H9 (cell line): ENCODE measurements around the gene COMT. TPM values are rescaled to one million over a fixed set of nuclear protein-coding genes. Genes with fewer than 3 reads are reported as not detected.
A peak's percentile ranks its signal among the peaks of the same experiment; 100 is the strongest.

Experiments
- DNase-seq: peaks from one replicate; pipeline ENCODE4 v3.0.0-alpha.2; 2017
- H2AFZ ChIP-seq: one replicate; pipeline ENCODE4 v1.6.1; 2013; ENCODE audit warnings: mild to moderate bottlenecking, low read length, control low read depth, moderate library complexity
- H2AK5ac ChIP-seq: 2 replicates; pipeline ENCODE4 v1.6.1; 2013; ENCODE audit warnings: low read length, control low read depth, mixed read lengths; ENCODE audit not compliant: insufficient read length
- H2BK120ac ChIP-seq: one replicate; pipeline ENCODE4 v1.6.1; 2013; ENCODE audit warnings: low read depth, mild to moderate bottlenecking, low read length, control low read depth, inconsistent platforms; ENCODE audit not compliant: poor library complexity, severe bottlenecking
- H2BK12ac ChIP-seq: 2 replicates; pipeline ENCODE4 v1.6.1; 2013; ENCODE audit warnings: low read length, control low read depth, mixed read lengths, low read depth; ENCODE audit not compliant: insufficient read length
- H2BK15ac ChIP-seq: 2 replicates; pipeline ENCODE4 v1.6.1; 2013; ENCODE audit warnings: low read depth, low read length, control low read depth
- H2BK20ac ChIP-seq: one replicate; pipeline ENCODE4 v1.6.1; 2013; ENCODE audit warnings: low read depth, mild to moderate bottlenecking, low read length, control low read depth, inconsistent platforms; ENCODE audit not compliant: poor library complexity, severe bottlenecking
- H2BK5ac ChIP-seq: 2 replicates; pipeline ENCODE4 v1.6.1; 2013; ENCODE audit warnings: low read length, control low read depth, mixed read lengths; ENCODE audit not compliant: insufficient read length
- H3K14ac ChIP-seq: 2 replicates; pipeline ENCODE4 v1.6.1; 2013; ENCODE audit warnings: low read length, control low read depth; ENCODE audit not compliant: insufficient read depth
- H3K18ac ChIP-seq: 2 replicates; pipeline ENCODE4 v1.6.1; 2013; ENCODE audit warnings: low read depth, mild to moderate bottlenecking, mixed read lengths, low read length, control low read depth; ENCODE audit not compliant: insufficient read length
- H3K23ac ChIP-seq: 2 replicates; pipeline ENCODE4 v1.6.1; 2013; ENCODE audit warnings: low read length, control low read depth, mixed read lengths, low read depth; ENCODE audit not compliant: insufficient read length
- H3K23me2 ChIP-seq: 2 replicates; pipeline ENCODE4 v1.6.1; 2013; ENCODE audit warnings: low read depth, mild to moderate bottlenecking, mixed read lengths, low read length, control low read depth; ENCODE audit not compliant: insufficient read length, poor library complexity, severe bottlenecking
- H3K27ac ChIP-seq: 2 replicates; pipeline ENCODE4 v1.5.1; 2013; ENCODE audit warnings: low read length, control low read depth, mixed read lengths, low read depth; ENCODE audit not compliant: insufficient read length
- H3K27me3 ChIP-seq: 2 replicates; pipeline ENCODE4 v1.6.1; 2013; ENCODE audit warnings: low read length, control low read depth, inconsistent platforms; ENCODE audit not compliant: insufficient read depth
- H3K4ac ChIP-seq: 2 replicates; pipeline ENCODE4 v1.6.1; 2013; ENCODE audit warnings: low read depth, mild to moderate bottlenecking, control low read depth, inconsistent platforms, low read length, moderate library complexity
- H3K4me1 ChIP-seq: 2 replicates; pipeline ENCODE4 v1.6.1; 2013; ENCODE audit warnings: low read length, control low read depth, inconsistent platforms; ENCODE audit not compliant: insufficient read depth
- H3K4me2 ChIP-seq: 2 replicates; pipeline ENCODE4 v1.6.1; 2013; ENCODE audit warnings: low read length, control low read depth, mixed read lengths; ENCODE audit not compliant: insufficient read length, insufficient read depth
- H3K56ac ChIP-seq: 2 replicates; pipeline ENCODE4 v1.6.1; 2013; ENCODE audit warnings: low read depth, mild to moderate bottlenecking, mixed read lengths, low read length, control low read depth; ENCODE audit not compliant: insufficient read length
- H3K79me1 ChIP-seq: 2 replicates; pipeline ENCODE4 v1.6.1; 2013; ENCODE audit warnings: low read depth, mild to moderate bottlenecking, moderate library complexity, low read length, control low read depth, inconsistent platforms; ENCODE audit not compliant: insufficient read depth, poor library complexity, severe bottlenecking
- H3K79me2 ChIP-seq: 2 replicates; pipeline ENCODE4 v1.6.1; 2013; ENCODE audit warnings: low read length, control low read depth, inconsistent platforms; ENCODE audit not compliant: insufficient read depth
- H3K9ac ChIP-seq: 2 replicates; pipeline ENCODE4 v1.6.1; 2013; ENCODE audit warnings: low read length, control low read depth, mixed read lengths; ENCODE audit not compliant: insufficient read length; ENCODE audit errors: extremely low read depth
- H3K9me3 ChIP-seq: one replicate; pipeline ENCODE4 v1.6.1; 2013; ENCODE audit warnings: low read depth, low read length, inconsistent platforms; ENCODE audit not compliant: control insufficient read depth
- H3T11ph ChIP-seq: one replicate; pipeline ENCODE4 v1.6.1; 2013; ENCODE audit warnings: mild to moderate bottlenecking, low read length, control low read depth, inconsistent platforms
- H4K20me1 ChIP-seq: one replicate; pipeline ENCODE4 v1.6.1; 2013; ENCODE audit not compliant: control insufficient read depth, insufficient read length, insufficient read depth
- H4K5ac ChIP-seq: 2 replicates; pipeline ENCODE4 v1.6.1; 2013; ENCODE audit warnings: low read depth, mild to moderate bottlenecking, mixed read lengths, low read length, control low read depth; ENCODE audit not compliant: insufficient read length
- H4K8ac ChIP-seq: replicated peaks from 2 replicates; pipeline ENCODE4 v1.6.1; 2013; ENCODE audit warnings: low read length, control low read depth, mixed read lengths, low read depth; ENCODE audit not compliant: insufficient read length
- H4K91ac ChIP-seq: 2 replicates; pipeline ENCODE4 v1.6.1; 2013; ENCODE audit warnings: low read depth, mild to moderate bottlenecking, moderate library complexity, mixed read lengths, low read length, control low read depth; ENCODE audit not compliant: insufficient read length
- H3K27ac Mint-ChIP-seq, 3 experiments: 2 replicates in 2 of 3; 3 replicates in 1 of 3; pipeline ENCODE4 v1.8.0; 2020 to 2021; ENCODE audit warnings: mixed read lengths in 3 of 3, mild to moderate bottlenecking in 1 of 3, moderate library complexity in 1 of 3
- H3K27me3 Mint-ChIP-seq: 2 replicates; pipeline ENCODE4 v1.8.0; 2021; ENCODE audit warnings: low read depth, mild to moderate bottlenecking, moderate library complexity, mixed read lengths
- H3K36me3 Mint-ChIP-seq, 3 experiments: 2 replicates in 2 of 3; 3 replicates in 1 of 3; pipeline ENCODE4 v1.8.0; 2020 to 2021; ENCODE audit warnings: low read depth in 3 of 3, mixed read lengths in 3 of 3; ENCODE audit not compliant: insufficient read depth in 1 of 3
- H3K4me1 Mint-ChIP-seq, 2 experiments: 2 replicates each; pipeline ENCODE4 v1.8.0; 2020; ENCODE audit warnings: mixed read lengths in 2 of 2
- H3K4me3 Mint-ChIP-seq, 2 experiments: 2 replicates in 1 of 2; 3 replicates in 1 of 2; pipeline ENCODE4 v1.8.0; 2020 to 2021; ENCODE audit warnings: mild to moderate bottlenecking in 2 of 2, mixed read lengths in 2 of 2, moderate library complexity in 1 of 2
- H3K9me3 Mint-ChIP-seq, 2 experiments: 2 replicates in 1 of 2; 3 replicates in 1 of 2; pipeline ENCODE4 v1.8.0; 2020; ENCODE audit warnings: mild to moderate bottlenecking in 2 of 2, mixed read lengths in 2 of 2, moderate library complexity in 1 of 2
- WGBS: extraction: QIAGEN DNeasy Blood & Tissue Kit; methylation state at CpG from one replicate; pipeline ENCODE4 v1.1.7; 2013; ENCODE audit warnings: missing lambda C conversion rate, low lambda C conversion rate, mixed read lengths; ENCODE audit not compliant: insufficient read length; ENCODE audit errors: extremely low coverage; 5-methylcytosine and 5-hydroxymethylcytosine counted together
- total RNA-seq: library from RNA; stranded (reverse); gene quantifications from 2 replicates; pipeline ENCODE4 v1.2.1, GENCODE V29; 2021
- TF ChIP-seq, protein P1 (sequence below): fragments of 200-600 bp; sonication (generic); conservative IDR thresholded peaks from 3 replicates; pipeline ENCODE4 v1.8.0; 2021; ENCODE audit warnings: antibody characterized with exemption, mild to moderate bottlenecking

Gene COMT
- total RNA-seq, 1 experiment from 2014 or later: 42.2 TPM

DNA sequence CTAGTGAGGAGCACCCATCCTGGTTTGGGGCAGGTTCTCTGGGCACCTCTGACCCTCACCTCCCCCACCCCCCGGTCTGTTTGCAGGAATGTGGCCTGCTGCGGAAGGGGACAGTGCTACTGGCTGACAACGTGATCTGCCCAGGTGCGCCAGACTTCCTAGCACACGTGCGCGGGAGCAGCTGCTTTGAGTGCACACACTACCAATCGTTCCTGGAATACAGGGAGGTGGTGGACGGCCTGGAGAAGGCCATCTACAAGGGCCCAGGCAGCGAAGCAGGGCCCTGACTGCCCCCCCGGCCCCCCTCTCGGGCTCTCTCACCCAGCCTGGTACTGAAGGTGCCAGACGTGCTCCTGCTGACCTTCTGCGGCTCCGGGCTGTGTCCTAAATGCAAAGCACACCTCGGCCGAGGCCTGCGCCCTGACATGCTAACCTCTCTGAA lies 26.9 kb downstream of the COMT start:
- TF ChIP-seq, protein P1, sequence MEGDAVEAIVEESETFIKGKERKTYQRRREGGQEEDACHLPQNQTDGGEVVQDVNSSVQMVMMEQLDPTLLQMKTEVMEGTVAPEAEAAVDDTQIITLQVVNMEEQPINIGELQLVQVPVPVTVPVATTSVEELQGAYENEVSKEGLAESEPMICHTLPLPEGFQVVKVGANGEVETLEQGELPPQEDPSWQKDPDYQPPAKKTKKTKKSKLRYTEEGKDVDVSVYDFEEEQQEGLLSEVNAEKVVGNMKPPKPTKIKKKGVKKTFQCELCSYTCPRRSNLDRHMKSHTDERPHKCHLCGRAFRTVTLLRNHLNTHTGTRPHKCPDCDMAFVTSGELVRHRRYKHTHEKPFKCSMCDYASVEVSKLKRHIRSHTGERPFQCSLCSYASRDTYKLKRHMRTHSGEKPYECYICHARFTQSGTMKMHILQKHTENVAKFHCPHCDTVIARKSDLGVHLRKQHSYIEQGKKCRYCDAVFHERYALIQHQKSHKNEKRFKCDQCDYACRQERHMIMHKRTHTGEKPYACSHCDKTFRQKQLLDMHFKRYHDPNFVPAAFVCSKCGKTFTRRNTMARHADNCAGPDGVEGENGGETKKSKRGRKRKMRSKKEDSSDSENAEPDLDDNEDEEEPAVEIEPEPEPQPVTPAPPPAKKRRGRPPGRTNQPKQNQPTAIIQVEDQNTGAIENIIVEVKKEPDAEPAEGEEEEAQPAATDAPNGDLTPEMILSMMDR: no peak
- H3K18ac ChIP-seq: no peak overlapping the region
- H4K5ac ChIP-seq: no peak overlapping the region
- no peak overlapping the region for H3K56ac ChIP-seq
- H3K9me3 Mint-ChIP-seq: no peaks in the 10 kb centered on the region
- no peak overlapping the region for H2AK5ac ChIP-seq
- no peak overlapping the region for H3K14ac ChIP-seq
- H2BK12ac ChIP-seq: no peak overlapping the region
- H3K4ac ChIP-seq: no peak overlapping the region
- no peak overlapping the region for H2BK20ac ChIP-seq
- no peak overlapping the region for H4K91ac ChIP-seq
- H3K79me1 ChIP-seq: no peaks in the 10 kb centered on the region
- H4K8ac ChIP-seq: no peak overlapping the region
- no peaks in the 10 kb centered on the region for H4K20me1 ChIP-seq
- no peaks in the 10 kb centered on the region; the same call in 1 of the 2 replicates for H3K27me3 Mint-ChIP-seq
- H3K27me3 ChIP-seq: no peaks in the 10 kb centered on the region
- H3T11ph ChIP-seq: no peak overlapping the region
- H2BK15ac ChIP-seq: no peak overlapping the region
- H2BK120ac ChIP-seq: no peak overlapping the region
- no peak overlapping the region for H2BK5ac ChIP-seq
- H3K79me2 ChIP-seq: no peaks in the 10 kb centered on the region
- H3K4me1 Mint-ChIP-seq: peaks cover 7 to 8% of the 10 kb centered on the region in 2 experiments
- no peaks in the 10 kb centered on the region; the same call in 1 of the 2 replicates for H3K4me1 ChIP-seq
- H3K9ac ChIP-seq: no peak overlapping the region
- no peaks in the 10 kb centered on the region for H3K9me3 ChIP-seq
- H3K23ac ChIP-seq: no peak overlapping the region
- no peak overlapping the region for H3K4me2 ChIP-seq
- H2AFZ ChIP-seq: no peak overlapping the region
- H3K36me3 Mint-ChIP-seq: peaks cover 4 to 39% (median 36%) of the 10 kb centered on the region in 3 experiments
- no CpG with 5 or more reads among the region's 18 CpGs for WGBS
- no peak for DNase-seq
- H3K4me3 Mint-ChIP-seq: no peak overlapping the region; a peak in 1 of 5 replicates
- H3K27ac ChIP-seq: no peak overlapping the region
- H3K23me2 ChIP-seq: no peaks in the 10 kb centered on the region
- H3K27ac Mint-ChIP-seq: peak overlapping the region in 2 of 3 experiments; percentile 66 to 82; a peak in 1 of 7 replicates
